Naive thymus-derived CD4-positive, alpha-beta T cell (primary cell): Measurements from ENCODE around the gene SACS. TPM values are rescaled to one million over a fixed set of nuclear protein-coding genes. Genes with fewer than 3 reads are reported as not detected.

Source experiments
- ATAC-seq: fragments of 150-1000 bp; cut with Tn5 transposase; 2 replicates; pipeline ENCODE4 v1.10.0; 2021; ENCODE audit warnings: mild to moderate bottlenecking, moderate library complexity
- CTCF ChIA-PET: fragments of 350-600 bp; sonication (Branson Sonifier 250); formaldehyde crosslinking; loops from one replicate; lab custom pipeline; 2021; ENCODE audit warnings: antibody characterized with exemption; lab: Charles Lee
- POLR2A ChIA-PET: fragments of 350-600 bp; sonication (Branson Sonifier 250); formaldehyde crosslinking; loops from one replicate; lab custom pipeline; 2021; ENCODE audit warnings: antibody characterized with exemption, inconsistent platforms; lab: Charles Lee
- DNase-seq, 9 donors: peaks; one replicate each; pipeline versions ENCODE4 v3.0.0 to v3.0.0-alpha.2; 2020 to 2022; ENCODE audit warnings: mixed read lengths in 1 of 9
- H3K27ac ChIP-seq: one replicate; pipeline ENCODE4 v1.7.0; 2013; ENCODE audit warnings: mild to moderate bottlenecking, low read depth, low read length, moderate library complexity
- H3K27me3 ChIP-seq, 2 donors: one replicate each; pipeline ENCODE4 v1.7.0; 2013; ENCODE audit warnings: low read length in 2 of 2, mild to moderate bottlenecking in 2 of 2, moderate library complexity in 2 of 2; ENCODE audit not compliant: control insufficient read depth in 2 of 2, insufficient read depth in 2 of 2
- H3K36me3 ChIP-seq, 3 experiments: 1 replicate in 2 of 3; 2 replicates in 1 of 3; pipeline ENCODE4 v1.7.0; 2013; ENCODE audit warnings: low read length in 3 of 3, mild to moderate bottlenecking in 3 of 3, moderate library complexity in 1 of 3; ENCODE audit not compliant: insufficient read depth in 3 of 3, control insufficient read depth in 2 of 3
- H3K4me1 ChIP-seq, 2 donors: one replicate each; pipeline ENCODE4 v1.7.0; 2013; ENCODE audit warnings: low read length in 2 of 2, mild to moderate bottlenecking in 2 of 2, moderate library complexity in 1 of 2; ENCODE audit not compliant: control insufficient read depth in 2 of 2, insufficient read depth in 2 of 2
- H3K4me3 ChIP-seq: 2 replicates; pipeline ENCODE4 v1.7.0; 2013; ENCODE audit warnings: mild to moderate bottlenecking, low read length
- H3K9me3 ChIP-seq, 3 experiments: 1 replicate in 2 of 3; 2 replicates in 1 of 3; pipeline ENCODE4 v1.7.0; 2013; ENCODE audit warnings: low read length in 3 of 3; ENCODE audit not compliant: control insufficient read depth in 2 of 3
- H3K27ac Mint-ChIP-seq, 9 donors: one replicate each; pipeline ENCODE4 v1.8.0; 2020 to 2022; ENCODE audit warnings: mixed read lengths in 9 of 9, mild to moderate bottlenecking in 8 of 9, moderate library complexity in 5 of 9, inconsistent platforms in 2 of 9
- H3K27me3 Mint-ChIP-seq, 5 donors: one replicate each; pipeline ENCODE4 v1.8.0; 2021 to 2022; ENCODE audit warnings: mixed read lengths in 5 of 5, mild to moderate bottlenecking in 1 of 5
- H3K36me3 Mint-ChIP-seq, 5 donors: one replicate each; pipeline ENCODE4 v1.8.0; 2020 to 2022; ENCODE audit warnings: mixed read lengths in 5 of 5, mild to moderate bottlenecking in 3 of 5, inconsistent platforms in 1 of 5
- H3K4me1 Mint-ChIP-seq, 7 donors: one replicate each; pipeline ENCODE4 v1.8.0; 2020 to 2022; ENCODE audit warnings: mixed read lengths in 7 of 7, mild to moderate bottlenecking in 3 of 7, inconsistent platforms in 1 of 7
- H3K4me3 Mint-ChIP-seq, 10 donors: one replicate each; pipeline ENCODE4 v1.8.0; 2020 to 2022; ENCODE audit warnings: mild to moderate bottlenecking in 10 of 10, mixed read lengths in 10 of 10, moderate library complexity in 6 of 10, inconsistent platforms in 2 of 10
- H3K9me3 Mint-ChIP-seq, 11 donors: one replicate each; pipeline ENCODE4 v1.8.0; 2020 to 2022; ENCODE audit warnings: mixed read lengths in 11 of 11, mild to moderate bottlenecking in 4 of 11, inconsistent platforms in 1 of 11, moderate library complexity in 1 of 11
- intact Hi-C, 2 donors: fragments of 100-400 bp; cut with micrococcal nuclease; formaldehyde crosslinking; loops; one replicate each; pipeline ENCODE4 v1.15.1; 2023
- polyA plus RNA-seq, 2 donors: library from polyadenylated mRNA; unstranded; fragments of 300-500 nt; fragmentation: Illumina TruSeq; gene quantifications; one replicate each; pipeline ENCODE4 v1.2.3, GENCODE V29; 2021
- total RNA-seq, 6 experiments: library from RNA in 5 of 6; stranded (reverse) in 5 of 6; gene quantifications; 1 replicate in 5 of 6; 2 replicates in 1 of 6; pipeline ENCODE4 v1.2.3 and lab custom pipeline; 2021 to 2026

SACS gene
- total and polyA plus RNA-seq, 7 experiments from 2014 or later: 3.7 to 31.7 (median 13.3) TPM

GRCh38 chr13:23357349-23357748 is 76.2 kb downstream of the SACS start:
- H3K27ac ChIP-seq: no peak overlapping the region
- Mint-ChIP-seq H3K36me3 (peaks cover 3 to 75% (median 46%) of the 10 kb centered on the region in 5 donors), H3K4me1 (peaks cover 0 to 8% (median under 1%) of the 10 kb centered on the region in 7 donors), H3K27me3 (no peaks in the 10 kb centered on the region), H3K9me3 (no peaks in the 10 kb centered on the region), H3K4me3 (no peak overlapping the region), H3K27ac (no peak overlapping the region)
- no peaks in the 10 kb centered on the region for H3K4me1 ChIP-seq
- no peak for DNase-seq
- CTCF ChIA-PET: no interaction called here
- no peak for ATAC-seq
- POLR2A ChIA-PET: no interaction called here
- intact Hi-C loops: no loop called here
- no peaks in the 10 kb centered on the region for H3K9me3 ChIP-seq
- H3K4me3 ChIP-seq: no peak overlapping the region
- no peaks in the 10 kb centered on the region for H3K27me3 ChIP-seq
- peaks cover 7 to 71% (median 15%) of the 10 kb centered on the region in 3 experiments for H3K36me3 ChIP-seq

- no peak overlapping the region for H3K4me3 ChIP-seq
- H3K27me3 Mint-ChIP-seq: no peaks in the 10 kb centered on the region
- no peak overlapping the region for H3K4me3 Mint-ChIP-seq
- H3K36me3 ChIP-seq: peaks cover 7 to 68% (median 15%) of the 10 kb centered on the region in 3 experiments
- POLR2A ChIA-PET: no interaction called here
- peaks cover 0 to 10% (median 5%) of the 10 kb centered on the region in 7 donors for H3K4me1 Mint-ChIP-seq
- no peaks in the 10 kb centered on the region for H3K27me3 ChIP-seq
- peaks cover 6 to 75% (median 52%) of the 10 kb centered on the region in 5 donors for H3K36me3 Mint-ChIP-seq
- CTCF ChIA-PET: no interaction called here
- peaks cover 0 to 1% (median 0%) of the 10 kb centered on the region in 11 donors for H3K9me3 Mint-ChIP-seq
- no peak overlapping the region for H3K27ac Mint-ChIP-seq
- ATAC-seq (no peak), DNase-seq (no peak)
- H3K9me3 ChIP-seq: no peaks in the 10 kb centered on the region
- no peak overlapping the region for H3K27ac ChIP-seq
- intact Hi-C loops: no loop called here
- H3K4me1 ChIP-seq: no peaks in the 10 kb centered on the region
These were observed 77.1 kb downstream of the SACS start for GRCh38 chr13:23356368-23356767.

- POLR2A ChIA-PET: no interaction called here
- Histone ChIP-seq H3K4me3 (no peak overlapping the region), H3K9me3 (no peaks in the 10 kb centered on the region), H3K4me1 (no peaks in the 10 kb centered on the region), H3K36me3 (peaks cover 7 to 64% (median 15%) of the 10 kb centered on the region in 3 experiments), H3K27ac (no peak overlapping the region), H3K27me3 (no peaks in the 10 kb centered on the region)
- Mint-ChIP-seq H3K4me1 (peaks cover 0 to 13% (median 5%) of the 10 kb centered on the region in 7 donors), H3K27me3 (no peaks in the 10 kb centered on the region), H3K27ac (peak overlapping the region in 2 of 9 donors; percentile 25 to 43), H3K9me3 (peaks cover 0 to 5% (median 0%) of the 10 kb centered on the region in 11 donors), H3K4me3 (no peak overlapping the region), H3K36me3 (peaks cover 21 to 83% (median 67%) of the 10 kb centered on the region in 5 donors)
- CTCF ChIA-PET: no interaction called here
- intact Hi-C loops: no loop called here
- no peak for ATAC-seq
- DNase-seq: no peak
These were observed 79.0 kb downstream of the SACS start for GRCh38 chr13:23354520-23354919.

- ATAC-seq (no peak), DNase-seq (no peak)
- Histone ChIP-seq H3K4me1 (no peaks in the 10 kb centered on the region), H3K4me3 (no peak overlapping the region), H3K9me3 (no peaks in the 10 kb centered on the region), H3K27ac (no peak overlapping the region), H3K36me3 (peaks cover 0 to 71% (median 8%) of the 10 kb centered on the region in 3 experiments), H3K27me3 (no peaks in the 10 kb centered on the region)
- POLR2A ChIA-PET: interaction anchor here (0.8 to 1.0 kb wide), 2 partner anchors 14 to 224 kb away, joined by 3 read pairs; no protein-coding TSS in a partner anchor
- peaks cover 0 to 15% (median 7%) of the 10 kb centered on the region in 7 donors for H3K4me1 Mint-ChIP-seq
- H3K27ac Mint-ChIP-seq: no peak overlapping the region
- H3K9me3 Mint-ChIP-seq: peaks cover 0 to 24% (median 3%) of the 10 kb centered on the region in 11 donors
- peaks cover 40 to 95% (median 80%) of the 10 kb centered on the region in 5 donors for H3K36me3 Mint-ChIP-seq
- H3K4me3 Mint-ChIP-seq: no peak overlapping the region
- CTCF ChIA-PET: no interaction called here
- no peaks in the 10 kb centered on the region for H3K27me3 Mint-ChIP-seq
- intact Hi-C loops: no loop called here
These were observed 81.3 kb downstream of the SACS start for GRCh38 chr13:23352161-23352560.

- intact Hi-C loops: no loop called here
- Mint-ChIP-seq H3K27ac (no peak overlapping the region), H3K9me3 (peaks cover 0 to 38% (median 5%) of the 10 kb centered on the region in 11 donors), H3K4me3 (no peak overlapping the region), H3K27me3 (no peaks in the 10 kb centered on the region), H3K36me3 (peaks cover 48 to 94% (median 93%) of the 10 kb centered on the region in 5 donors), H3K4me1 (peaks cover 0 to 15% (median 7%) of the 10 kb centered on the region in 7 donors)
- H3K36me3 ChIP-seq: peaks cover 0 to 58% (median under 1%) of the 10 kb centered on the region in 3 experiments
- no peak overlapping the region for H3K27ac ChIP-seq
- POLR2A ChIA-PET: no interaction called here
- ATAC-seq: no peak
- no peak overlapping the region for H3K4me3 ChIP-seq
- H3K4me1 ChIP-seq: no peaks in the 10 kb centered on the region
- CTCF ChIA-PET: no interaction called here
- H3K27me3 ChIP-seq: no peaks in the 10 kb centered on the region
- DNase-seq: no peak
- H3K9me3 ChIP-seq: no peaks in the 10 kb centered on the region
These were observed 83.5 kb downstream of the SACS start for GRCh38 chr13:23350009-23350408.

- peaks cover 0 to 51% (median 0%) of the 10 kb centered on the region in 3 experiments for H3K36me3 ChIP-seq
- ChIA-PET CTCF (no interaction called here), POLR2A (no interaction called here)
- H3K27ac Mint-ChIP-seq: no peak overlapping the region
- H3K4me1 Mint-ChIP-seq: peaks cover 0 to 15% (median 7%) of the 10 kb centered on the region in 7 donors
- DNase-seq (no peak), ATAC-seq (no peak)
- H3K9me3 ChIP-seq: no peaks in the 10 kb centered on the region
- H3K27me3 Mint-ChIP-seq: no peaks in the 10 kb centered on the region
- peaks cover 50 to 94% (median 93%) of the 10 kb centered on the region in 5 donors for H3K36me3 Mint-ChIP-seq
- H3K4me1 ChIP-seq: no peaks in the 10 kb centered on the region
- no peak overlapping the region for H3K27ac ChIP-seq
- H3K27me3 ChIP-seq: no peaks in the 10 kb centered on the region
- H3K4me3 ChIP-seq: no peak overlapping the region
- no peak overlapping the region for H3K4me3 Mint-ChIP-seq
- peaks cover 0 to 44% (median 8%) of the 10 kb centered on the region in 11 donors for H3K9me3 Mint-ChIP-seq
- intact Hi-C loops: no loop called here
These were observed 84.2 kb downstream of the SACS start for GRCh38 chr13:23349161-23349897.
